Activated CD8-positive, alpha-beta memory T cell treated with anti-CD3 and anti-CD28 coated beads, Interleukin-2, amount 10 ng/mL, durations not matched to agents 7 days and 5 days (primary cell): Measurements from ENCODE around the gene AMIGO2. TPM values are rescaled to one million over a fixed set of nuclear protein-coding genes. Genes with fewer than 3 reads are reported as not detected.
A peak's percentile ranks its signal among the peaks of the same experiment; 100 is the strongest.

ENCODE experiments used
- ATAC-seq: fragments of 150-1000 bp; cut with Tn5 transposase; one replicate; pipeline ENCODE4 v1.10.0; 2021; ENCODE audit warnings: moderate library complexity
- CTCF ChIA-PET: fragments of 350-600 bp; sonication (Branson Sonifier 250); formaldehyde crosslinking; loops from one replicate; lab custom pipeline; 2021; ENCODE audit warnings: antibody characterized with exemption; lab: Charles Lee
- DNase-seq: peaks from one replicate; pipeline ENCODE4 v3.0.0-alpha.2; 2020
- H3K27ac Mint-ChIP-seq: one replicate; pipeline ENCODE4 v1.8.0; 2021; ENCODE audit warnings: mild to moderate bottlenecking, mixed read lengths
- H3K27me3 Mint-ChIP-seq: one replicate; pipeline ENCODE4 v1.8.0; 2021; ENCODE audit warnings: mixed read lengths
- H3K36me3 Mint-ChIP-seq: one replicate; pipeline ENCODE4 v1.8.0; 2021; ENCODE audit warnings: mild to moderate bottlenecking, mixed read lengths
- H3K4me1 Mint-ChIP-seq: one replicate; pipeline ENCODE4 v1.8.0; 2021; ENCODE audit warnings: mixed read lengths
- H3K4me3 Mint-ChIP-seq: one replicate; pipeline ENCODE4 v1.8.0; 2021; ENCODE audit warnings: mild to moderate bottlenecking, moderate library complexity, mixed read lengths
- H3K9me3 Mint-ChIP-seq: one replicate; pipeline ENCODE4 v1.8.0; 2022; ENCODE audit warnings: low read depth, mixed read lengths
- total RNA-seq, 2 experiments: library from RNA; stranded (reverse); gene quantifications; one replicate each; pipeline ENCODE4 v1.2.3, GENCODE V29; 2021

Gene AMIGO2
- total RNA-seq, 2 experiments from 2014 or later, result 11.6 to 14.2 TPM

DNA sequence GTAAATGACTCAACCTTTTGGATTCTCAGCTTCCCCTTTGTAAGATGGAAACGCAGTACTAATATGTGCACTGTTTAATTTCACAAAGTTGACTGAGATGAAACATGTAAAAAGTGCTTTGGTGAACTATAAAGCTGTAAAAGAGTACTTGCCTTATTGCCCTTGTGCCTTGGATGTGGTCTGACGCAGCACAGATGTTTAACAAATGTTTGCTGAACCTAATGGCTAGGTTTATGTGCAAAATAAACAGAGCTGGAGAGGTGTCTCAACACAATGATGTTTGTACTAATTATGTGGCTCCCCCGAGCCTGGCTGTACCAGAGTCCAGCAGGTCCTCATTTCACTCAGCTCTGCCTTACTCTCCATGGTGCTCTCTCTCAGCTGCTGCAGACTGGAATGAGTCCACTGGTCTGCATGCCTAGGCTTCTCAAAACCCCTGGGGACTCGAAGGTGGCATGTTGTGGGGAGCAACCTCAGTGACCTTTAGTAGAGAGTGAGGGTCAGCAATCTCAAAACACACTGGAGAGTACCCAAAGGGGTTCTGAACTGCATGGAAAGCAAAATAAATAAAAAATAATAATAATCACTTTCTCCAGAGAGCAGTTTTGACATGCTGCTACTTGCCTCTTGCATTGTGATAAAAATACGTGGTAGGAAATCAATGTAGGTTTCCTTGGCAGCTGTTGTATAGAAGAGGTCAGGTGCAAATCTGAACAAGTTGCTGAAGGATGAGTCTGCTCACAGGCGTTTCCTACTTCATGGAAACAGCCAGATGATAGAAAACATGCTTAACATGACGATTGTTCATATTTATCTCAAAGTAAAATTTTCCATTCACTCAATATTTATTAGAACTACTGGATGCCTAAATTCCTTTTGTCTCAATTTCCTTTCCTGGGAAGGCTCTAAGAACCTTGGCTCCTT, 8.5 kb upstream of the AMIGO2 start:
- Mint-ChIP-seq H3K27me3 (no peaks in the 10 kb centered on the region), H3K36me3 (peaks cover 22% of the 10 kb centered on the region), H3K4me3 (no peak overlapping the region), H3K27ac (no peak overlapping the region), H3K4me1 (peaks cover 31% of the 10 kb centered on the region), H3K9me3 (peaks cover 4% of the 10 kb centered on the region)
- CTCF ChIA-PET, result interaction anchor here (1.2 kb wide), 1 partner anchor 24 kb away, joined by 4 read pairs; no protein-coding TSS in a partner anchor
- no peak for ATAC-seq
- DNase-seq, result no peak

DNA sequence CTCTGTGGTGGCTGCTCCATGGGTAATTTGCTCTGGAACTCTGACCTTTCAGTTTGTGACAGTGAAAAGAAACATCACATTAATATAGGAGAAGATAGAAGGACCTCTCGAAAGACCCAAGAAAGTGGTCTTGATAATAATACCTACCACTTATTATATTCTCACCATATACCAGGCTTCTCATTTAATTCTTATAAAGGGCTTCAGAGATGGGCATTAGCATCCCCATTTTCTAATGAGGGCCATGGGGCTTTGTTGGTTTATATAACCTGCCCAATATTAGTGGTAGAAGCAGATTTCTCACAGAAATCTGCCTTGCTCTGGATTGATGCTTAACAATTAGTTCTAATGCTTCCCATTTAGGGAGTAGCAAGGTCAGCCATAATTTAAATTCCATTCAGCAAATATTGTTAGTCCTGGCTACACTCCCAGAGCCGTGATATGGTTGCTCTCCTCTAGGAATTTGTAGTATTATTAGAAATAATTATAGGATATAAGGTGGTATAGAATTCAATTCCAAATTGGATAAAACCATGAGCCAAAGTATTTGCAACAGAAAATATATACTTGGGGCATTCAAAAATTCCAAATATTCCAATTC, 7.4 kb upstream of the AMIGO2 start:
- peaks cover 4% of the 10 kb centered on the region for H3K9me3 Mint-ChIP-seq
- DNase-seq (no peak), ATAC-seq (no peak)
- CTCF ChIA-PET, result interaction anchor here (1.0 to 1.3 kb wide), 3 partner anchors 18 to 25 kb away, joined by 3 to 4 read pairs (median 3); no protein-coding TSS in a partner anchor
- no peak overlapping the region for H3K4me3 Mint-ChIP-seq
- peaks cover 42% of the 10 kb centered on the region for H3K4me1 Mint-ChIP-seq
- no peak overlapping the region for H3K27ac Mint-ChIP-seq
- peaks cover 15% of the 10 kb centered on the region for H3K36me3 Mint-ChIP-seq
- H3K27me3 Mint-ChIP-seq, result no peaks in the 10 kb centered on the region

DNA sequence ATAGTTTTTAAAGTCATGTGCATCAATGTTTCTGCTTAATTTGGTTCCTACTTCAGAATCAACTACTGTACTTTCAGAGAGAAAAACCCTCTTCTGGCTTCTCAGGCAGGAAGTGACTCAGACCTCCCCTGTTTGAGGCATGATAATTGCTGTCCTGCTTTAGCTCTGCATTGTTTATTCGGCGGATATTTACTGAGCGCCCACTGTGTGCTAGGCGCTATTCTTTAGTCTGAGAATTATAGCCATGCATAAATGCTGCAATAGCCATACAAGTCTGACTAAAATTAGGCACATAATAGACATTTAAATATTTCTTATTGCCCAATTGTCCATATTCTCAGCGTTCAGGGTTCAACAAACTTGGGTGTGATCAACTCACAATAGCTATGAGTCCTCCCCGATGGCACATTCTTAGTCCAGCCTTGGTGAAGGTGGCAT, 6.1 kb upstream of the AMIGO2 start:
- DNase-seq, result peak; percentile 79
- peak overlapping the region; percentile 84 for H3K27ac Mint-ChIP-seq

DNA sequence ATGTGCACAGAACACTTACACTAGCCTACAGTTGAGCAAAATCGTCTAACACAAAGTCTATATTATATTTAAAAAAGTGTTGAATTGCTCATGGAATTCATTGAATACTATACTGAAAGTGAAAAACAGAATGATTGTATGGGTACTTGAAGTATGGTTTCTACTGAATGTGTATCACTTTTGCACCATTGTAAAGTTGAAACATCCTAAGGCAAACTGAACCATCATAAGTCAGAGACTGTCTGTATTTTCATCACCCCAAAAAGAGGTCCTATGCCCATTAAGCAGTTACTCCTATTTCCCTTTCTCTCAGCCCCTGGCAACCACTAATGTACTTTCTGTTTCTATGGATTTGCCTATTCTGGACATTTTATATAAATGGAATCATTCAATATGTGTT, 4.4 kb upstream of the AMIGO2 start:
- no peak for ATAC-seq
- CTCF ChIA-PET, result interaction anchor here (1.0 to 2.7 kb wide), 6 partner anchors 110 to 314 kb away, joined by 3 to 11 read pairs (median 9); no protein-coding TSS in a partner anchor

More for the DNA sequence above, 6.1 kb upstream of the AMIGO2 start:
- Mint-ChIP-seq H3K4me3 (peak overlapping the region; percentile 61), H3K36me3 (peaks cover 11% of the 10 kb centered on the region), H3K27me3 (no peaks in the 10 kb centered on the region), H3K4me1 (peaks cover 54% of the 10 kb centered on the region), H3K9me3 (peaks cover 4% of the 10 kb centered on the region)
- CTCF ChIA-PET, result interaction anchor here (0.8 to 2.7 kb wide), 11 partner anchors 12 to 312 kb away, joined by 3 to 11 read pairs (median 3); no protein-coding TSS in a partner anchor
- ATAC-seq, result peak; percentile 96

DNA sequence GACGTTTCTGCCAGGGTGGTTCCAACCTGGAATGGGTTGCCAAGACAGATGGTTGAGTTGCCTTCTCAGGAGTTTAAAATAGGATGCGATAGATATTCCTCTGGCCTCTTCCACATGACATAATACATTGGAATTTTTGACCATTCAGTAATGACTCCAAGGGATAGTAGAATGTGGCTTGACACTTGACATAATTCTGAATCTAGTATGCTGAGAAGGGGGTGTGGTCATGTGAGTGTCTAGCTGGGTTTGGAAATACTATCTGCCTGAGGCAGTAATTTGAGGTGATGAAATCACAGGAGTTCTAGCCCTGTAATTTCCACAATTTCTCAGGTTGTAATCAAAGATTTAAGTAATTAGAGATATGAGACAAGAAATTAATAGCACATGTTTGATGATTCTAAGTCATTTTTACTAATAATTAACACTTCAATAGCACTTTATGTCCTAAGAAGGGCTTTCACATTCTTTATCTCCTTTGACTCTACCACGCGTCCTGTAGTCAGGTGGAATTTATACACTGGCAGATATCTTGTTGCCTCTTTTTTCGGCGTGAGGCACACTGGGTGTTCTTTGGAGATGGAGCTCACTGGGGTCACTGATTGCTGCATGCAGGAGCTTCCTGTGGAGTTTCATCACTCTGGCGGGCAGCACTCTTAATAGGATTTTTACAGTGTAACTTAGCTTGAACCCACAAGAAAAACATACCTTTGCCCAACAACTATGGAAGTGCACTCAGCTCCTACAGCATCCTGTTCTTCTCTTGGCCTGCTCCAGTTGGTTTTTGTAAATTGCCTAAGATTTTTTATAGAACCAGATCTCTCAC, 3.2 kb upstream of the AMIGO2 start:
- Mint-ChIP-seq H3K4me1 (peaks cover 68% of the 10 kb centered on the region), H3K27me3 (no peaks in the 10 kb centered on the region)

More for the DNA sequence above, 4.4 kb upstream of the AMIGO2 start:
- H3K4me3 Mint-ChIP-seq, result peak overlapping the region; percentile 61
- no peak for DNase-seq
- peak overlapping the region; percentile 84 for H3K27ac Mint-ChIP-seq
- H3K27me3 Mint-ChIP-seq, result no peaks in the 10 kb centered on the region
- peaks cover 3% of the 10 kb centered on the region for H3K36me3 Mint-ChIP-seq
- H3K9me3 Mint-ChIP-seq, result no peaks in the 10 kb centered on the region
- peaks cover 58% of the 10 kb centered on the region for H3K4me1 Mint-ChIP-seq

DNA sequence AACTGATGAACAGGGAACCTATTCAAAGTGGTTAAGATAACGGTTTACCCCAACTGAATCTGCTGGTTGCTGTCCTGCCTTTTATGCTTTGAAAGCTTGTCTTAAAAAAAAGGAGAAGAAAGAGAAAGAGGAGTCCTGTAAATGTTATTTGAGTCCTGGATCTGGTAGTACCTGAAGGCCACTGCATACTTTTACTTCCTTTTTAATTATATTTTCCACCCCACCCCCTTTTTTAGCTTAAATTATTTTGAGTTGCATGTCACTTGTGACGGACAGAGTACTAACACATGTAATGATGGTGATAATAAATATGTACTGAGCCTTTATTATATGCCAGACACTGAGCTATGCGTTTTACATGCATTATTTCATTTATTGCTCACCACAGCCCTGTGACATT, 2.5 kb upstream of the AMIGO2 start:
- DNase-seq (no peak), ATAC-seq (no peak)
- no peak overlapping the region for H3K27ac Mint-ChIP-seq
- H3K9me3 Mint-ChIP-seq, result no peaks in the 10 kb centered on the region
- no peak overlapping the region for H3K4me3 Mint-ChIP-seq
- no peaks in the 10 kb centered on the region for H3K27me3 Mint-ChIP-seq
- peaks cover 75% of the 10 kb centered on the region for H3K4me1 Mint-ChIP-seq
- CTCF ChIA-PET, result interaction anchor here (0.6 to 2.4 kb wide), 5 partner anchors 28 to 1116 kb away, joined by 3 to 10 read pairs (median 4); no protein-coding TSS in a partner anchor
- H3K36me3 Mint-ChIP-seq, result peaks cover 12% of the 10 kb centered on the region

More for the DNA sequence above, 3.2 kb upstream of the AMIGO2 start:
- ATAC-seq (no peak), DNase-seq (no peak)
- CTCF ChIA-PET, result interaction anchor here (0.6 to 2.4 kb wide), 5 partner anchors 12 to 1117 kb away, joined by 3 to 10 read pairs (median 4); no protein-coding TSS in a partner anchor
- Mint-ChIP-seq H3K27ac (peak overlapping the region; percentile 0), H3K36me3 (peaks cover 5% of the 10 kb centered on the region), H3K4me3 (no peak overlapping the region), H3K9me3 (no peaks in the 10 kb centered on the region)

DNA sequence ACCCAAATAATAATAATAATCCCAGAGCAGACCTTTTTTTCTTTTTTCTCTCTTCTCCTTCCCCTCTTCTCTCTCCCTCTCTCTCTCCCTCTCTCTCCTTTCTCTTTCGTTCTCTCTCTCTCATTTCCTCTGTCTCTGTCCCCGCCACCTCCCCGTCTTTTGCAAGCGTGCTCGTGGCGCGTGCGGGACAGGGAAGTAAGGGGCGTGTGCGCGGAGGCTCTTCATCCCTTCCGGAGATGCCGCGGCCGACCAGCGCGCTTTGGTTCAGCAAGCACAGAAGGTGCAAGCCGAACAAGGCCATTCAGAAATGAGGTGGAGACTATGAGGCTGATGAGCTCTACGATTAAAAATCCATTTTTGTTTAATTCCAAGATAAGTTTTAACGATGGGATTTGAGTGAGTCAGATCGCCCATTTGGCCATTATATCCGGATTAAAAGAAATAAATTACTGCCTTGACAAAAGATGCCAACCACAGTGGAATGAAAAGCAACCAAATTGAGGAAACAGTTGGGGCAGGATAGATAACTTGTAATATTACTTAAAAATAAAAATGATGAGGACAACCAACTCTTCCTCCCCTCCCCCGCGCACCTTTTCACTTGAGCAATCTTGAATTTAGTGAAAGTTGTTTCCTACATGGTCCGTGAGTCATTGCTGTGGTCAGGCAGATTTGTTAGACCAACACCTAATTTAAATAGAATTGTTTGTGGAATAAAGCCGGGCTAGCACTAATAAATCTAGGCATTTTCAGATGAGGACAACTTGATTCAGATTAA, 1.2 kb upstream of the AMIGO2 start:
- Mint-ChIP-seq H3K36me3 (peaks cover 11% of the 10 kb centered on the region), H3K4me3 (peak overlapping the region; percentile 86), H3K4me1 (peaks cover 77% of the 10 kb centered on the region), H3K27ac (peak overlapping the region; percentile 80), H3K9me3 (no peaks in the 10 kb centered on the region), H3K27me3 (no peaks in the 10 kb centered on the region)
- CTCF ChIA-PET, result interaction anchor here (1.0 to 4.3 kb wide), 13 partner anchors 10 to 317 kb away, joined by 3 to 40 read pairs (median 6); no protein-coding TSS in a partner anchor
- DNase-seq, result peak; percentile 81
- peak; percentile 55 for ATAC-seq

DNA sequence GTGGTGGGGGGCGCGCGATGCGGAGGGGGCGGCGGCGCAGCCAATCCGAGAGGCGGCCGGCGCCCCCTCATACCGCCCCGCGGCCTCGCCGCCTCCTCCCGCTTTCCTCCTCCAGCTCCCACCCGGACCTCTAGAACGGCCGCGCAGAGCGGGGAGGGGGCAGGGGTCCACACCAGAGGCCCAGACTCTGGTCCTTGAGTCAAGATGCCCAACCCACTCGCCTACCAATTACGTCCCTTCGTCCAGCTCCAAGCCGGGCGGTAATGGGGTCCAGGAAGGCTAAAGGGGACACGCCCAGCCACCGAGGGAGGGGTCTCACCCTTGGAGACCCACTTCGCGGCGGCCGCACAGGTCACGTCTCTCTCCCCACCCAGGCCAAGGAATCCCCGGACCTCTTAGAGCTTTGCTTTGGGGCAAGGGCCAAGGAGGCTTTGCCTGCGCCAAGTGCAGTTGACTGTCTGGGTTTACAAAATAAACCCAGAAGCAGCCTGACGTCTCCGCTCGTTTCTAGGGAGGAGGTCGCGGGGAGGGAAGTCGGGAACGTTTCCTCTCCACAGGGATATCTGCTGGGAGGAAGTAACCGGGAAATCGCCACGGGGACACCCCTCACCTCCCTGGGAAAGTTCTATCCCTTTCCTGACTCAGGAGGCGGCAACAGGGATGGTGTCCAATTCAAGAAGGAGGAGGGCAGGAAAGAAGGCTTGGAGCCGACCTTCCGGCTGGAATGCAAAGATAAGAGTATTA, 394 bp upstream of the AMIGO2 start:
- CTCF ChIA-PET, result interaction anchor here (1.0 to 4.3 kb wide), 16 partner anchors 9 to 328 kb away, joined by 3 to 40 read pairs (median 6); no protein-coding TSS in a partner anchor
- Mint-ChIP-seq H3K36me3 (peaks cover 11% of the 10 kb centered on the region), H3K27me3 (no peaks in the 10 kb centered on the region), H3K4me1 (peaks cover 70% of the 10 kb centered on the region), H3K9me3 (no peaks in the 10 kb centered on the region), H3K4me3 (peak overlapping the region; percentile 86), H3K27ac (peak overlapping the region; percentile 80)
- DNase-seq, result peak; percentile 58
- peak; percentile 47 for ATAC-seq

DNA sequence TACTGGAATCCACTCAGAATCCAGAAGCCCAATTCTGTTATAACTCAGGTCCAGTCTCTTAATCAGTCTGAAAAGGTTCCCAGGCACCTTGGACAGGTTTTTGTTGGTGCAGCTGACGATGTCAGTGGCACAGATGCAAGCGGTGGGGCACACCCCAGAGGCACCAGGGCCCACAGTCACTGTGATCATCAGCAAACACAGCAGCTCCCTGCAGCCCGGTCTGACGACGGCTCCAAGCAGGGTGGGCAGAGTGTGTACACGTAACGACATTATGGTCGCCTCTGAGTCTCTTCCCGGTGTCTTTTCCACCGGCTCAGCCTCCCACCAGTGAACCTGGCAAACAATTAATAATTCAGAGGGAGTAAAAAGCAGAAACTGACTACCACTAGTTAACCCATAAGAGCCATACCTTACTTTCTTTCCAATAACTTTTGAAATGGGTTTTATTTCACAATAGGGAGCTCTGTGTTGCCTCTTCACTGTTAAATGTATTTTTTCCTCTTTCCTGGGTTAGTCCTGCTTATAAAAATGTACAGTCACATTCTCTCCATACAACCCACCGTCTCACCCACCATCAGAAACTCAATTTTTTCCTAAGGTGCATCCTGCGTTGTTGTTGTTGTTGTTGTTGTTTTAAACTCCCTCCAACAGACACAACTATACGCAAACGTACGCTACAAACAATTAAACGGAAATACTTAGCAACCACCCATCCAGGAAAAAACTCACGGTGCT, 859 bp downstream of the AMIGO2 start:
- ATAC-seq (peak; percentile 35), DNase-seq (peak; percentile 66)
- Mint-ChIP-seq H3K4me1 (peaks cover 58% of the 10 kb centered on the region), H3K4me3 (peak overlapping the region; percentile 87), H3K27me3 (no peaks in the 10 kb centered on the region), H3K9me3 (no peaks in the 10 kb centered on the region), H3K36me3 (peaks cover 11% of the 10 kb centered on the region), H3K27ac (peak overlapping the region; percentile 80)
- CTCF ChIA-PET, result interaction anchor here (0.8 to 4.3 kb wide), 18 partner anchors 8 to 329 kb away, joined by 3 to 40 read pairs (median 6); no protein-coding TSS in a partner anchor

DNA sequence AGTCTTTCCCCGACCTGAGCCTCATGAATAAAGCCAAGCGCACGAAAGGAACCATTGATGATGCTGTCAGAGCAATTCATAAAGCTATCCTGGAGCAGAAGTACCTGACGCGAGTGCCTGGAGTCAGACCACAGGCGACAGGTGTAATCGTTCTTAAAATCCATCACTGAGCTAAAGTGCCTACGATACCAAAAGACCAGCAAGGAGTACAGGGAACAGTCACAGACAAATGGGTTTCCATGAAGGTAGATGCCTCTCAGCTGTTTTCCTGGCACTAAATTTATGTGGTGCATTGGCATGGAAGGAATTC, 1.7 kb downstream of the AMIGO2 start:
- Mint-ChIP-seq H3K27me3 (no peaks in the 10 kb centered on the region), H3K27ac (peak overlapping the region; percentile 55)
- ATAC-seq, result no peak

More for the DNA sequence above, 1.7 kb downstream of the AMIGO2 start:
- Mint-ChIP-seq H3K36me3 (peaks cover 11% of the 10 kb centered on the region), H3K9me3 (no peaks in the 10 kb centered on the region), H3K4me3 (peak overlapping the region; percentile 87), H3K4me1 (peaks cover 50% of the 10 kb centered on the region)
- DNase-seq, result no peak
- CTCF ChIA-PET, result interaction anchor here (0.8 to 4.3 kb wide), 12 partner anchors 7 to 330 kb away, joined by 3 to 40 read pairs (median 6); no protein-coding TSS in a partner anchor
